ENCODE data around the gene SURF2. TPM values are rescaled to one million over a fixed set of nuclear protein-coding genes. Genes with fewer than 3 reads are reported as not detected.
A peak's percentile ranks its signal among the peaks of the same experiment; 100 is the strongest.

The SURF2 gene
- total and polyA plus RNA-seq, 9 of the 15 experiments (the other 6 are each of a cell fraction or from before 2014, with no cell fraction given) = 5.5 to 82.5 (median 21.3) TPM

GRCh38 chr9:133375724-133376654 is 19.6 kb downstream of the SURF2 start, which contains the start of the genes STKLD1 and SURF4 (continued):
- TF ChIP-seq, protein P1, sequence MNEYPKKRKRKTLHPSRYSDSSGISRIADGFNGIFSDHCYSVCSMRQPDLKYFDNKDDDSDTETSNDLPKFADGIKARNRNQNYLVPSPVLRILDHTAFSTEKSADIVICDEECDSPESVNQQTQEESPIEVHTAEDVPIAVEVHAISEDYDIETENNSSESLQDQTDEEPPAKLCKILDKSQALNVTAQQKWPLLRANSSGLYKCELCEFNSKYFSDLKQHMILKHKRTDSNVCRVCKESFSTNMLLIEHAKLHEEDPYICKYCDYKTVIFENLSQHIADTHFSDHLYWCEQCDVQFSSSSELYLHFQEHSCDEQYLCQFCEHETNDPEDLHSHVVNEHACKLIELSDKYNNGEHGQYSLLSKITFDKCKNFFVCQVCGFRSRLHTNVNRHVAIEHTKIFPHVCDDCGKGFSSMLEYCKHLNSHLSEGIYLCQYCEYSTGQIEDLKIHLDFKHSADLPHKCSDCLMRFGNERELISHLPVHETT (CRISPR knock-in tag; conservative IDR thresholded peaks at IDR 0.05 in 1 of 2, IDR thresholded peaks at IDR 0.05 in 1 of 2) = peak; percentile 12 to 71; a peak in 3 of 4 replicates
- TF ChIP-seq, protein P2, sequence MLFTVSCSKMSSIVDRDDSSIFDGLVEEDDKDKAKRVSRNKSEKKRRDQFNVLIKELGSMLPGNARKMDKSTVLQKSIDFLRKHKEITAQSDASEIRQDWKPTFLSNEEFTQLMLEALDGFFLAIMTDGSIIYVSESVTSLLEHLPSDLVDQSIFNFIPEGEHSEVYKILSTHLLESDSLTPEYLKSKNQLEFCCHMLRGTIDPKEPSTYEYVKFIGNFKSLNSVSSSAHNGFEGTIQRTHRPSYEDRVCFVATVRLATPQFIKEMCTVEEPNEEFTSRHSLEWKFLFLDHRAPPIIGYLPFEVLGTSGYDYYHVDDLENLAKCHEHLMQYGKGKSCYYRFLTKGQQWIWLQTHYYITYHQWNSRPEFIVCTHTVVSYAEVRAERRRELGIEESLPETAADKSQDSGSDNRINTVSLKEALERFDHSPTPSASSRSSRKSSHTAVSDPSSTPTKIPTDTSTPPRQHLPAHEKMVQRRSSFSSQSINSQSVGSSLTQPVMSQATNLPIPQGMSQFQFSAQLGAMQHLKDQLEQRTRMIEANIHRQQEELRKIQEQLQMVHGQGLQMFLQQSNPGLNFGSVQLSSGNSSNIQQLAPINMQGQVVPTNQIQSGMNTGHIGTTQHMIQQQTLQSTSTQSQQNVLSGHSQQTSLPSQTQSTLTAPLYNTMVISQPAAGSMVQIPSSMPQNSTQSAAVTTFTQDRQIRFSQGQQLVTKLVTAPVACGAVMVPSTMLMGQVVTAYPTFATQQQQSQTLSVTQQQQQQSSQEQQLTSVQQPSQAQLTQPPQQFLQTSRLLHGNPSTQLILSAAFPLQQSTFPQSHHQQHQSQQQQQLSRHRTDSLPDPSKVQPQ (CRISPR knock-in tag; IDR thresholded peaks at IDR 0.05; ENCODE audit: borderline replicate concordance) = no peak
- TF ChIP-seq POLR2H (tag; IDR thresholded peaks at IDR 0.05; ENCODE audit: low read depth) (peak; percentile 74; the same call in 1 of the 2 replicates), MEF2D (tag; conservative IDR thresholded peaks at IDR 0.05; ENCODE audit: low read depth) (no peak), ZNF398 (CRISPR knock-in tag; IDR thresholded peaks at IDR 0.05) (no peak), CHD2 (IDR thresholded peaks at IDR 0.05; ENCODE audit: low read depth, low read length) (no peak), THRB (CRISPR knock-in tag; conservative IDR thresholded peaks at IDR 0.05) (no peak), POLR2AphosphoS5 (IDR thresholded peaks at IDR 0.05; ENCODE audit: control insufficient read depth, insufficient read depth, low read depth, low read length) (peak; percentile 80), TEAD4 (IDR thresholded peaks at IDR 0.05; ENCODE audit: low read length) (no peak), TEAD4 (CRISPR knock-in tag; IDR thresholded peaks at IDR 0.05; ENCODE audit: borderline replicate concordance) (peak; percentile 89), ZNF133 (CRISPR knock-in tag; IDR thresholded peaks at IDR 0.05) (no peak), ELF2 (CRISPR knock-in tag; IDR thresholded peaks at IDR 0.05) (peak; percentile 29; the same call in 1 of the 2 replicates), ZNF175 (CRISPR knock-in tag; IDR thresholded peaks at IDR 0.05; ENCODE audit: low read depth) (no peak; the same call in 1 of the 2 replicates), NFE2 (IDR thresholded peaks at IDR 0.05; ENCODE audit: low read depth) (no peak), NR4A1 (CRISPR knock-in tag; IDR thresholded peaks at IDR 0.05) (no peak), NR4A1 (tag; IDR thresholded peaks at IDR 0.05) (no peak), CBFA2T3 (IDR thresholded peaks at IDR 0.05) (no peak)
- TF ChIP-seq, protein P3, sequence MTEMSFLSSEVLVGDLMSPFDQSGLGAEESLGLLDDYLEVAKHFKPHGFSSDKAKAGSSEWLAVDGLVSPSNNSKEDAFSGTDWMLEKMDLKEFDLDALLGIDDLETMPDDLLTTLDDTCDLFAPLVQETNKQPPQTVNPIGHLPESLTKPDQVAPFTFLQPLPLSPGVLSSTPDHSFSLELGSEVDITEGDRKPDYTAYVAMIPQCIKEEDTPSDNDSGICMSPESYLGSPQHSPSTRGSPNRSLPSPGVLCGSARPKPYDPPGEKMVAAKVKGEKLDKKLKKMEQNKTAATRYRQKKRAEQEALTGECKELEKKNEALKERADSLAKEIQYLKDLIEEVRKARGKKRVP (CRISPR knock-in tag; IDR thresholded peaks at IDR 0.05) = no peak
